Fibroblast of skin of left biceps (primary cell): ENCODE measurements around the gene TM9SF1.

ENCODE experiments used
- DNase-seq, 2 experiments: peaks; one replicate each; pipeline ENCODE4 v3.0.0-alpha.2; 2013; ENCODE audit warnings: low read depth in 2 of 2

The TM9SF1 gene

GRCh38 chr14:24150567-24150966 lies 44.7 kb downstream of the TM9SF1 start:
- DNase-seq, result no peak

- DNase-seq, result no peak
Observed at GRCh38 chr14:24150061-24150460, 45.2 kb downstream of the TM9SF1 start.

DNA sequence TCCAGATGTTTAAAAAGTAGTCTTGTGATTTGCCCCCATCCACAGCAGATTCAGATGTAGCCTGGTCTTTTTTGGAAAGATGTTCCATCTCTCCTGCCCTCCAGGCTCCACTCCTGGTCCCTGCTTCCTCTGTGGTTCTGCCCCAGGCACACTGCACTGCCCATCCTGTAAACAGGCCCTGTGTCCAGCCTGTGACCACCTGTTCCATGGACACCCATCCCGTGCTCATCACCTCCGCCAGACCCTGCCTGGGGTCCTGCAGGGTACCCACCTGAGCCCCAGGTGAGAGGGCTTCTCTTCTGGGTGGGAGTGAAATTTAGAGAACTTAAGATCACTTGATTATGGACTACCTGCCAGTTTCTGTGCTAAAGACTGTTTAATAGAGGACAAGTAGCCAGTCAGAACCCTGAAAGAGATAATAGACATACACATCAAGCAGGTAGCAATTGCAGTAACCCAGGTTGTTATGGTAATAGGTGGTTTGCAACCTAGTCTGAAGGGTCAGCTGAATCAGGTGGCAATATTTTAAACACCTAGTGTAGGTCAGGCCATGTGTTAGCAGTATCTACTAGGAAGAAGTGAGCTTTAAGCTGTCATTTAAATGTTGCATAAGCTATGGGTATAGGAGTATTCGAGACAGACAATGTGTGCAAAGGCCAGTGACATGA lies 45.8 kb downstream of the TM9SF1 start:
- no peak for DNase-seq

DNA sequence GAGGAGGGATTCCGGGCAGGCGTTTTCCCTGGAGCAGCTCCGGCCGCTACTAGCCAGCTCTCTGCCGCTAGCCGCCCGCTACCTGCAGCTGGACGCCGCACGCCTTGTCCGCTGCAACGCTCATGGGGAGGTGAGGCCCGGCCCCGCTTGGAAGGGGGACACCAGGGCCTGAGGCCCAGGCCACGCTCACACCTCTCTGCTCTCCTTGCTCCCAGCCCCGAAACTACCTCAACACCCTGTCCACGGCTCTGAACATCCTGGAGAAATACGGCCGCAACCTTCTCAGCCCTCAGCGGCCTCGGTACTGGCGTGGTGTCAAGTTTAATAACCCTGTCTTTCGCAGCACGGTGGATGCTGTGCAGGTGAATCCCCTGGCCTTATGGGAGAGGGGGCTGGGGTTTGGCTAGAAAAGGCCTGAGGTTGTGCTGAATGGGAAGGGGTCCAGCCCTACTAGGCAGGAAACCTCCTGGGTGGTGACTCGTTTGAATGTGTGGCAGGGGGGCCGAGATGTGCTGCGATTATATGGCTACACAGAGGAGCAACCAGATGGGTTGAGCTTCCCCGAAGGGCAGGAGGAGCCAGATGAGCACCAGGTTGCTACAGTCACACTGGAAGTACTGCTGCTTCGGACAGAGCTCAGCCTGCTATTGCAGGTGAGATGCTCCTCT lies 47.3 kb downstream of the TM9SF1 start:
- no peak for DNase-seq

DNA sequence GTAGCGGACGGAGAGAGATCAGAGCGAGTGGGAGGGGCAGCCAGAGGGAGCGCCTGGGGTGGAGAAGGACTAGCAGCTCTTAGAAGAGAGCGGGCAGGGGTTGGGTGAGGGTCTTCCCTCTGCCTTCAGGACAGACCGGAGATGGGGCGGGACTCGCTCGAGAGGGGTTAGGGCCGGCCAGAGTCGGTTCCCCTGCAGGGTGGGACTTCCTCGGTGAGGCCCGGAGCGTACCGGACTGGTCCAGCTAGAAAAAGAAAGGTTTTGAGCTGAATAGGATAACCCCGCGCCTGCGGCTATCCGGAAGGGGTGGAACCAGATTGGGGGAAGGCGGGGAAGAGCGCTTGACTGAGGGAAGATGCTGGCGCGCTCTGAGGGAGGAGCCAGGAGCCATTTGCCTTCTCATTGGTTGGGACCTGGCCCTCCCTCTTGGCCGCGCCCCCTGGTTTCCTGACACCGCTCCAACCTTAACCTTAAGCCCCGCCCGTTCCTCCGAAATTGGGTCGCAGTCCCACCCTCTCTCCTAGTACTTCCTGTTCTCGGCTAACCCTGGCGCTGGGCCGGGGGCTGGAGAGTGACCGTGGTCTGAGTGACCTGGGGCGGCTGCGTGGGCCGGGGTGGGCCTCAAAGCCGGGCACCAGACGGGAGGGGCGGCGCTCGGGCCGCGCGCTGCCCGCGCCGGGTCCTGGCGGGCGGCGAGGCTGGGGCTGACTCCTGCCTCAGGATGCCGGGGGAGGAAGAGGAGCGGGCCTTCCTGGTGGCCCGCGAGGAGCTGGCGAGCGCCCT lies 48.1 kb downstream of the TM9SF1 start, which contains the start of gene RNF31:
RNF31 (plus strand) TSS at position 521 of the 783 bp plus-strand sequence; CDS start at position 722, 201 bp downstream.
- DNase-seq, result peak; percentile 91 to 93

- DNase-seq, result peak; percentile 87 to 91
Observed at GRCh38 chr14:24146453-24146977, 48.7 kb downstream of the TM9SF1 start, which contains the start of gene PSME2. PSME2 (minus strand) TSS chr14:24146610; CDS start chr14:24146581, 29 bp downstream.

GRCh38 chr14:24145690-24146452 lies 49.4 kb downstream of the TM9SF1 start:
- no peak for DNase-seq

GRCh38 chr14:24145219-24145618 lies 50.0 kb downstream of the TM9SF1 start:
- DNase-seq, result no peak

GRCh38 chr14:24144451-24144850 lies 50.8 kb downstream of the TM9SF1 start:
- no peak for DNase-seq

- DNase-seq, result no peak
Observed at GRCh38 chr14:24143511-24143910, 51.7 kb downstream of the TM9SF1 start.

DNA sequence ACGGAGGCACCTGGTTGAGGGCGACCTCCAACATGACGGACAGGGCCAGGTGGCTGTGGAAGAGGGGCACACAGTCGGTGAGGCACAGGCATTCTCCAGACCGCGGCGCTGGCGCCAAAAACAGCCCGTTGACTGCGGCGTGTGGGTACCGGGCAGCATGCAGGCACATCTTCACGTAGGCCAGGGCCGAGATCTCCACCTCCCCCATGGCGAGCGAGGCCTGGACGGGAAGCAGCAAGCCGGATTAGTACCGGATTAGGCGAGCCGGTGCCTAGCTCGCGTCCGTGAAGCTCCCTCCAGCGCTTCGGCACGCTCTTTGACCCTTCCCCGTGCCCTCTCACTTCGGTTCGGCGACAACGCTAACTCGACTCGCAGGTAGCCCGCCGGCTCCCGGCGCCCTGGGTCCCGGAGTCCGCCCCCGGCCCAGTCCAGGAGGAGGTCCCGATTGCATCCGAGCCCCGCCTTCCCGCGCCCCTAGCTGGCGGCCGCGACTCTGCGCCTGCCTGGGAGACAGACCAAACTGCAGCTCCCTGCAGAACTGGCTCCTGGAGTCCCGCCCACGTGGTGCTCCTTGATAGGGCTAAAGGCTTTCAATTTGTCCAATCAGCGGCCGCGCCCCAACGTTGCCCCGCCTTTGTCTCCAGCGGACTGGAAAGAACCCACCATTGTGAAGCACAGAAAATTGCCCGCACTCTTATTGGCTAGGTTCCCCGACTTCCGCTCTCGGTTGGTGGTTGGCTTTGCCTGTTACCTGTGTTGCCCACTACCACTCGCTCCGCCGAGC lies 54.0 kb downstream of the TM9SF1 start, which contains the start of gene EMC9:
EMC9 (minus strand) TSS at position 495 of the 784 bp plus-strand sequence; CDS start at position 208, 287 bp downstream.
- DNase-seq, result peak; percentile 98

DNA sequence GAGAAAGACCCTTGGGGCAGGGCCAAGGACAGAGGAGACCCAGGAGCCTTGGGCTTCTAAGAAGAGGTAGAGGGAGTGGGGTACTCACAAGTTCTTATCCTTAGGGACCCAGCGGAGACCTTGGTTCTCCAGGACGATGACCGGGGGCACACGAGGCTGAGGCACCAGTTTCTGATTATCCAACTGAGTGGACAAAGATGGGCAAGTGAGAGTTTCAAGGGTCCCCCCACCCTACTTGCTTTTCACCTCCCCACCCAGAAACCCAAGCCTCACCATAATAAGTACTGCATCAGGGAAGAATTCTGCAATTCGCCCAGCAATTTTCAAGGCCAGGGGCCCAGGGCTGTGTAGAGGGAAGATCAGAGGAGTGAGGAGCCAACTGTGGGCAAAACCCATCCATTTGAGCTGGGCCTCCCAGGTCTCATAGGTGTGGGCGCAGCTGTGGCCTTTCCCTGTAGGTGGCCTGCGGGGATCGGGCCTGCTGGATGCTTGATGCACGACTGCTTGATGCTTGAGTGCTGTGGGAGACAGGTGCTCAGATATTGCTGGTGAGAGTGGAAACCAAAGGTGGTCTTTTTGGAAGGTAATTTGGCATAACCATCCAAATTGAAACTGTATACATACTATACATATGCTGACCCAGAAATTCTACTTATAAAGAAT lies 55.8 kb downstream of the TM9SF1 start:
- DNase-seq, result no peak
